Right lobe of liver (tissue), 4 donors: ENCODE data around the gene SYT6.

Experiments used
- POLR2A ChIP-seq: fragments of 450-650 bp; IDR thresholded peaks from one replicate; pipeline ENCODE4 v1.6.1; 2017; ENCODE audit warnings: antibody characterized with exemption, mild to moderate bottlenecking
- TF ChIP-seq, protein P1 (sequence below), 4 donors: fragments of 200-600 bp in 3 of 4; fragments of 450-650 bp in 1 of 4; IDR thresholded peaks; one replicate each; pipeline versions ENCODE4 v1.5.1 to v1.8.0; 2016 to 2022; ENCODE audit warnings: antibody characterized with exemption in 4 of 4, mild to moderate bottlenecking in 2 of 4
- donor health status: DM: no; HTN: no; CAD: no.
- donor health status: DM: no; HTN: no; CAD: no.
- donor health status: DM: no; HTN: yes; CAD: no.

DNA sequence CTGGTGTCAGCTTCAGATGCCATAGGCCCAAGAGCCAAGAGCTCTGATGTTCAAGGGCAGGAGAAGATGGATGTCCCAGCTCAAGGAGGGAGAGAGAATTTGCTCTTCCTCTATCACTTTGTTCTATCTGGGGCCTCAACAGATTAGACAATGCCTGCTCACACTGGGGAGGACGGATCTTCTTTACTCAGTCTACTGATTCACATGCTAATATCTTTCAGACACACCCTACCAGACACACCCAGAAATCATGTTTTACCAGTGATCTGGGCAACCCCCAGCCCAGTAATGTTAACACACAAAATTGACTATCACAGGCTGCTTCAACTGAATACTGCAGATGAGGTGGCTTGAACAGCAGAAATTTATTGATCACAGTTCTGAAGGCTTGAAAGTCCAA, 105.4 kb downstream of the SYT6 start:
- TF ChIP-seq, protein P1, sequence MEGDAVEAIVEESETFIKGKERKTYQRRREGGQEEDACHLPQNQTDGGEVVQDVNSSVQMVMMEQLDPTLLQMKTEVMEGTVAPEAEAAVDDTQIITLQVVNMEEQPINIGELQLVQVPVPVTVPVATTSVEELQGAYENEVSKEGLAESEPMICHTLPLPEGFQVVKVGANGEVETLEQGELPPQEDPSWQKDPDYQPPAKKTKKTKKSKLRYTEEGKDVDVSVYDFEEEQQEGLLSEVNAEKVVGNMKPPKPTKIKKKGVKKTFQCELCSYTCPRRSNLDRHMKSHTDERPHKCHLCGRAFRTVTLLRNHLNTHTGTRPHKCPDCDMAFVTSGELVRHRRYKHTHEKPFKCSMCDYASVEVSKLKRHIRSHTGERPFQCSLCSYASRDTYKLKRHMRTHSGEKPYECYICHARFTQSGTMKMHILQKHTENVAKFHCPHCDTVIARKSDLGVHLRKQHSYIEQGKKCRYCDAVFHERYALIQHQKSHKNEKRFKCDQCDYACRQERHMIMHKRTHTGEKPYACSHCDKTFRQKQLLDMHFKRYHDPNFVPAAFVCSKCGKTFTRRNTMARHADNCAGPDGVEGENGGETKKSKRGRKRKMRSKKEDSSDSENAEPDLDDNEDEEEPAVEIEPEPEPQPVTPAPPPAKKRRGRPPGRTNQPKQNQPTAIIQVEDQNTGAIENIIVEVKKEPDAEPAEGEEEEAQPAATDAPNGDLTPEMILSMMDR (IDR thresholded peaks at IDR 0.05) = no peak
- TF ChIP-seq POLR2A = no peak
